Activated naive CD4-positive, alpha-beta T cell treated with anti-CD3 and anti-CD28 coated beads, Interleukin-2, amount 10 ng/mL, durations not matched to agents 7 days and 5 days (primary cell): ENCODE results near the gene PDE3B.

Experiments used
- CTCF ChIA-PET: fragments of 350-600 bp; sonication (Branson Sonifier 250); formaldehyde crosslinking; loops from one replicate; lab custom pipeline; 2021; ENCODE audit warnings: antibody characterized with exemption; lab: Charles Lee
- DNase-seq: peaks from one replicate; pipeline ENCODE4 v3.0.0-alpha.2; 2020
- H3K27ac Mint-ChIP-seq: one replicate; pipeline ENCODE4 v1.8.0; 2021; ENCODE audit warnings: mild to moderate bottlenecking, moderate library complexity, mixed read lengths
- H3K27me3 Mint-ChIP-seq: one replicate; pipeline ENCODE4 v1.8.0; 2021; ENCODE audit warnings: mild to moderate bottlenecking, mixed read lengths
- H3K36me3 Mint-ChIP-seq: one replicate; pipeline ENCODE4 v1.8.0; 2021; ENCODE audit warnings: mixed read lengths
- H3K4me1 Mint-ChIP-seq: one replicate; pipeline ENCODE4 v1.8.0; 2021; ENCODE audit warnings: mixed read lengths
- H3K4me3 Mint-ChIP-seq: one replicate; pipeline ENCODE4 v1.8.0; 2021; ENCODE audit warnings: mild to moderate bottlenecking, moderate library complexity, mixed read lengths
- H3K9me3 Mint-ChIP-seq: one replicate; pipeline ENCODE4 v1.8.0; 2021; ENCODE audit warnings: mixed read lengths

Gene PDE3B

DNA sequence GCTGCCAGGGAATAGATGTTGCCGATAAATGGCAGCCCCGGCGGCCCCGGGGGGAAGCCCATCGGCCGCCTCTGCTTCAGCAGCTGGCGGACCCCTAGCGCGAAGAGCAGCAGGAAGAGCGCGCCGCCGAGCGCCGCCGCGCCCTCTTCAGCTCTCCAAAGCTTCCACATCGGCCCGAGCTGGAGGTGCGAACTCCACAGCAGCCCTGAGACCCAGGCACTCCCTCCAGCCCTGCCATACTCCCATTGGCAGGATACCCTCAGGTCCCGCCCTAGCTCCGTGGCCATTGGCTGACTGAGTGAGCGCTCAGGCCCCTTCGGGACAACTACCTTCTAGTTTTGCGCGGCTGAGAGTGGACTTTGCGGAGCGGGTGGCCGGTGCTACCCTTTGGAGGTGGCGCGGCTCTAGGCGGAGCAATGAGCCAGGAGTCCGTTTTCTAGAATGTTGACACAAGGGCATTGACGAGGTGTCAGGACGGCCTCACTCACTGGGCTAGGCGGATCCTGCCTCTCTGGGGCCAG is 248.5 kb downstream of the PDE3B start, which contains the start of gene CYP2R1:
Gene CYP2R1, minus strand, starts transcription at position 196 of the 521 bp plus-strand sequence. Its CDS starts 26 bp downstream, at position 170.
- Mint-ChIP-seq H3K27me3 (no peaks in the 10 kb centered on the region), H3K4me3 (peak within 1 kb of the TSS; percentile 88), H3K4me1 (peaks cover 61% of the 10 kb centered on the region), H3K9me3 (peaks cover 2% of the 10 kb centered on the region), H3K27ac (peak within 1 kb of the TSS; percentile 97), H3K36me3 (peaks cover 19% of the 10 kb centered on the region)
- CTCF ChIA-PET, result interaction anchor here (0.6 to 4.6 kb wide), 5 partner anchors 9 to 417 kb away, joined by 3 to 71 read pairs (median 3); no protein-coding TSS in a partner anchor
- peak; percentile 96 for DNase-seq

- H3K9me3 Mint-ChIP-seq, result peaks cover 2% of the 10 kb centered on the region
- peak overlapping the region; percentile 82 for H3K4me3 Mint-ChIP-seq
Measured at GRCh38 chr11:14892577-14892976, 249.0 kb downstream of the PDE3B start.

DNA sequence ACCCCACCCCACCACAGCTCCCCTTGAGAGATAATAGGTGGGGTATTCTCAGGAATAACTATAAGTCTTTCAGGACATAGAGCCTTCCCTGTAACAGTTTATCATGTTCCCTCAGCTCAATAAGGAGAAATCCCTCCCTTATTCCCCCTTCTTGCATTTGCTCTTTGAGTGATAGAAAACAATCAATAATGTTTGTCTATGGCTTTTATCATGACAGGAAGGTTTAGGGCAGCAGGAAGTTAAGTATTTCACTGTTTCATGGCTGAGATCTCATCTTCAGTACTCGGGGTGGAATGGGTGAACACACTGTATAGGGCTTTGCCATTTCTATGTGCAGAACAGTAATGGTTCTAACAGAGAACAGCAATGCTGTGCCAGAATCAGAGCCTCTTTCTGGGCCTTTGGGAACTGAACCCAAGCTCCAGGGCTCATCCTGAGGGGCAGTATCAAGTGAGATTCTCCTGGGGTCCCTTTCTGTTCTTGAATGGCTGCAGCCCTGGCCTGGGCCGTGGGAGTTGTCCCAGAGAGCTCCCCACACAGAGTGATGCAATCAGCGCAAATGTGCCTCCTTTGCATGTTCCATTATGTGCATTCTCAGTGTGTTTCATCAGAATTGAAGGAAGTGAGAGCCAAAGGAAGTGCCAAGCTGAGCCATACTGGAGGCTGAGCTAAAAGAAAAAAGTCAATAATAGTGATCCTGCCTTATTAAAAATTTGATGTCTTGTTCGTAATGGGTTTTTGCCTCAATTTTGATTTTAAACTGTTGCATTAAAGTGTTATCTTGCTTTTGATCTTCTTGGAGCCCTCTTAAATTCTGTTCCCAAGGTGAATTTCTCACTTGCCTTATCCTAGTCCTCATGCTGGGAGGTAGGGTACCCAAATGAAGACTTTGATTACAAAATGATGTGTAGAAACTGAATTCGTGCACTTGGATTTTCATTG is 251.3 kb downstream of the PDE3B start:
- Mint-ChIP-seq H3K36me3 (peaks cover 5% of the 10 kb centered on the region), H3K4me3 (no peak overlapping the region), H3K27me3 (no peaks in the 10 kb centered on the region), H3K27ac (peak overlapping the region; percentile 9), H3K9me3 (no peaks in the 10 kb centered on the region), H3K4me1 (peaks cover 41% of the 10 kb centered on the region)
- DNase-seq, result peak; percentile 30
- CTCF ChIA-PET, result interaction anchor here (1.1 to 2.4 kb wide), 4 partner anchors 9 to 250 kb away, joined by 3 to 17 read pairs (median 6); no protein-coding TSS in a partner anchor

More at GRCh38 chr11:14892577-14892976, 249.0 kb downstream of the PDE3B start:
- peak overlapping the region; percentile 89 for H3K27ac Mint-ChIP-seq
- H3K36me3 Mint-ChIP-seq, result peaks cover 17% of the 10 kb centered on the region
- no peaks in the 10 kb centered on the region for H3K27me3 Mint-ChIP-seq
- DNase-seq, result no peak
- H3K4me1 Mint-ChIP-seq, result peaks cover 60% of the 10 kb centered on the region
- CTCF ChIA-PET, result interaction anchor here (0.9 to 4.6 kb wide), 3 partner anchors 13 to 248 kb away, joined by 3 to 71 read pairs (median 3); no protein-coding TSS in a partner anchor

GRCh38 chr11:14898355-14898754 is 254.8 kb downstream of the PDE3B start:
- Mint-ChIP-seq H3K4me3 (no peak overlapping the region), H3K4me1 (peaks cover 23% of the 10 kb centered on the region), H3K27ac (no peak overlapping the region), H3K9me3 (no peaks in the 10 kb centered on the region), H3K36me3 (no peaks in the 10 kb centered on the region), H3K27me3 (no peaks in the 10 kb centered on the region)
- CTCF ChIA-PET, result interaction anchor here (0.6 to 1.8 kb wide), 2 partner anchors 8 to 10 kb away, joined by 3 to 4 read pairs; no protein-coding TSS in a partner anchor
- no peak for DNase-seq

GRCh38 chr11:14898906-14899305 is 255.3 kb downstream of the PDE3B start:
- no peaks in the 10 kb centered on the region for H3K9me3 Mint-ChIP-seq
- CTCF ChIA-PET, result interaction anchor here (0.6 to 1.8 kb wide), 2 partner anchors 8 to 10 kb away, joined by 3 to 4 read pairs; no protein-coding TSS in a partner anchor
- H3K27ac Mint-ChIP-seq, result no peak overlapping the region
- no peaks in the 10 kb centered on the region for H3K36me3 Mint-ChIP-seq
- H3K4me3 Mint-ChIP-seq, result no peak overlapping the region
- peaks cover 24% of the 10 kb centered on the region for H3K4me1 Mint-ChIP-seq
- no peaks in the 10 kb centered on the region for H3K27me3 Mint-ChIP-seq
- DNase-seq, result no peak

GRCh38 chr11:14902650-14903350 is 259.2 kb downstream of the PDE3B start:
- Mint-ChIP-seq H3K27ac (no peak overlapping the region), H3K4me3 (no peak overlapping the region), H3K27me3 (no peaks in the 10 kb centered on the region), H3K36me3 (no peaks in the 10 kb centered on the region), H3K4me1 (peaks cover 43% of the 10 kb centered on the region), H3K9me3 (no peaks in the 10 kb centered on the region)
- DNase-seq, result no peak
- CTCF ChIA-PET, result interaction anchor here (0.8 to 8.0 kb wide), 4 partner anchors 12 to 172 kb away, joined by 4 to 134 read pairs (median 39); partner anchors contain the start of genes CALCB and CYP2R1

- no peaks in the 10 kb centered on the region for H3K36me3 Mint-ChIP-seq
- H3K27me3 Mint-ChIP-seq, result no peaks in the 10 kb centered on the region
- peak; percentile 85 for DNase-seq
- H3K4me3 Mint-ChIP-seq, result peak overlapping the region; percentile 93
- peak overlapping the region; percentile 90 for H3K27ac Mint-ChIP-seq
- peaks cover 54% of the 10 kb centered on the region for H3K4me1 Mint-ChIP-seq
- CTCF ChIA-PET, result interaction anchor here (1.0 to 8.0 kb wide), 7 partner anchors 10 to 389 kb away, joined by 3 to 134 read pairs (median 5); partner anchors contain the start of genes CALCB and CYP2R1
- no peaks in the 10 kb centered on the region for H3K9me3 Mint-ChIP-seq
Measured at GRCh38 chr11:14904745-14905103, 261.1 kb downstream of the PDE3B start.

- Mint-ChIP-seq H3K4me1 (peaks cover 54% of the 10 kb centered on the region), H3K27me3 (no peaks in the 10 kb centered on the region), H3K27ac (peak overlapping the region; percentile 90), H3K36me3 (no peaks in the 10 kb centered on the region), H3K4me3 (peak overlapping the region; percentile 93), H3K9me3 (no peaks in the 10 kb centered on the region)
- DNase-seq, result peak; percentile 86
- CTCF ChIA-PET, result interaction anchor here (1.1 to 8.0 kb wide), 12 partner anchors 9 to 449 kb away, joined by 3 to 134 read pairs (median 12); partner anchors contain the start of genes CALCB and CYP2R1
Measured at GRCh38 chr11:14905104-14906033, 261.8 kb downstream of the PDE3B start.

DNA sequence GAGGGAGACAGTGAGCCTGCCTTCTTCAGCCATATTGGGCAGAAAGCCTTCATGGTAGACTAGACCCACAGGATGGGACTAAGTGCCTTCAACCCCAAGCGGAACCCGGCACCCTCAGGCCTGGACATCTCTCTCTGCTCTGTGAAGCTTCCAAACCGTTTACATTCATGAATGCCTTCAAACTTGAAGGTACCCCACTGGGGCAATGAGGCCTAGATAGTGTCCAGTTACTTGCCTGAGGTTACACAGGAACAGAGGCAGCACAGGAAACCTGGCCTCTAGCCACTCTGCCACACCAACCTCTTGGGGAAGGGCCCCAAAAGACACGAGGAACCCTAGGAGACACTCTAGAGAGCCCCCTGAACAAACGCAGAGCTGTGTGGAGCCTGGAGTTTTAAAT is 263.0 kb downstream of the PDE3B start:
- Mint-ChIP-seq H3K27me3 (no peaks in the 10 kb centered on the region), H3K27ac (no peak overlapping the region), H3K4me3 (peak overlapping the region; percentile 93), H3K36me3 (no peaks in the 10 kb centered on the region), H3K9me3 (no peaks in the 10 kb centered on the region), H3K4me1 (peaks cover 54% of the 10 kb centered on the region)
- DNase-seq, result no peak
- CTCF ChIA-PET, result interaction anchor here (0.7 to 8.0 kb wide), 36 partner anchors 8 to 606 kb away, joined by 3 to 134 read pairs (median 10); partner anchors contain the start of genes CALCB, CYP2R1 and PSMA1

- Mint-ChIP-seq H3K9me3 (no peaks in the 10 kb centered on the region), H3K27ac (peak overlapping the region; percentile 19), H3K36me3 (no peaks in the 10 kb centered on the region), H3K4me1 (peaks cover 54% of the 10 kb centered on the region), H3K4me3 (no peak overlapping the region), H3K27me3 (no peaks in the 10 kb centered on the region)
- no peak for DNase-seq
- CTCF ChIA-PET, result interaction anchor here (0.7 to 8.0 kb wide), 43 partner anchors 8 to 607 kb away, joined by 3 to 134 read pairs (median 7); partner anchors contain the start of genes CALCB, CYP2R1, INSC and PSMA1
Measured at GRCh38 chr11:14906993-14907392, 263.4 kb downstream of the PDE3B start.

GRCh38 chr11:14907411-14908213 is 264.0 kb downstream of the PDE3B start:
- no peaks in the 10 kb centered on the region for H3K27me3 Mint-ChIP-seq
- H3K4me1 Mint-ChIP-seq, result peaks cover 54% of the 10 kb centered on the region
- peak overlapping the region; percentile 15 for H3K4me3 Mint-ChIP-seq
- no peaks in the 10 kb centered on the region for H3K36me3 Mint-ChIP-seq
- CTCF ChIA-PET, result interaction anchor here (0.6 to 8.0 kb wide), 77 partner anchors 7 to 642 kb away, joined by 3 to 134 read pairs (median 4); partner anchors contain the start of genes CALCB, CYP2R1, INSC and PSMA1
- DNase-seq, result peak; percentile 89
- H3K27ac Mint-ChIP-seq, result peak overlapping the region; percentile 45
- H3K9me3 Mint-ChIP-seq, result no peaks in the 10 kb centered on the region
